22Rv1 (cell line): ENCODE data around the gene IL18R1.

Source experiments
- ZFX ChIP-seq: fragments of 450-650 bp; IDR thresholded peaks from 2 replicates; pipeline ENCODE4 v1.6.1; 2017; ENCODE audit warnings: antibody characterized with exemption, borderline replicate concordance
- TF ChIP-seq, protein P1 (sequence below): fragments of 450-650 bp; IDR thresholded peaks from 2 replicates; pipeline ENCODE4 v1.5.1; 2017; ENCODE audit warnings: mild to moderate bottlenecking

DNA sequence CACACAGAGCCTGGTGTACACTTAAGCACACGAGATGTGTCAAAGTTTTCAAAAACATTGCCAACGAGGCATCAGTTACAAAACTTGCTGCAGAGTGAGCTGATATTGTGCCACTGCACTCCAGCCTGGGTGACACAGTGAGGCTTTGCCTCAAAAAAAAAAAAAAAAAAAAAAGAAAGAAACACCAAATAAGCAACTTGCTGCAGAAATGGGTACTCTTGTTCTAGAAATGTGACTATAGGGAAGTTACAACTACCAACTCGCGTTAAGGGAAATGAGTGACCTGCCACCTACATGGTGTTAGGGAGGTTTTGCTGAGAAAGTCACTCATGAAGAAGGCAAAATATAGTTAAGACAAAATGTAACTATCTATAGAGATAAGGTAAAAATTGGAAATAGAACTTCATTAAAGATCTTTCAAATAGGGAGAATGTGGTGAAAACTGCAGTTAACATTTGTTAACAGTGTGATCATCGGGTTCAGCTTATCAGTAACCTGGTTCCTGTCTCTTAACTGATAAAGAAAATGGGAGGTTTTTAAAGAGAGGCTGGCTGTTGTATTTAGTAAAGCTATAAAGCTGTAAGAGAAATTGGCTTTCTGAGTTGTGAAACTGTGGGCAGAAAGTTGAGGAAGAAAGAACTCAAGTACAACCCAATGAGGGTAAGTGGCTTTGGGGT, 44.5 kb upstream of the IL18R1 start, which contains the start of gene IL1RL1:
- TF ChIP-seq, protein P1, sequence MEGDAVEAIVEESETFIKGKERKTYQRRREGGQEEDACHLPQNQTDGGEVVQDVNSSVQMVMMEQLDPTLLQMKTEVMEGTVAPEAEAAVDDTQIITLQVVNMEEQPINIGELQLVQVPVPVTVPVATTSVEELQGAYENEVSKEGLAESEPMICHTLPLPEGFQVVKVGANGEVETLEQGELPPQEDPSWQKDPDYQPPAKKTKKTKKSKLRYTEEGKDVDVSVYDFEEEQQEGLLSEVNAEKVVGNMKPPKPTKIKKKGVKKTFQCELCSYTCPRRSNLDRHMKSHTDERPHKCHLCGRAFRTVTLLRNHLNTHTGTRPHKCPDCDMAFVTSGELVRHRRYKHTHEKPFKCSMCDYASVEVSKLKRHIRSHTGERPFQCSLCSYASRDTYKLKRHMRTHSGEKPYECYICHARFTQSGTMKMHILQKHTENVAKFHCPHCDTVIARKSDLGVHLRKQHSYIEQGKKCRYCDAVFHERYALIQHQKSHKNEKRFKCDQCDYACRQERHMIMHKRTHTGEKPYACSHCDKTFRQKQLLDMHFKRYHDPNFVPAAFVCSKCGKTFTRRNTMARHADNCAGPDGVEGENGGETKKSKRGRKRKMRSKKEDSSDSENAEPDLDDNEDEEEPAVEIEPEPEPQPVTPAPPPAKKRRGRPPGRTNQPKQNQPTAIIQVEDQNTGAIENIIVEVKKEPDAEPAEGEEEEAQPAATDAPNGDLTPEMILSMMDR: no peak
- TF ChIP-seq ZFX: no peak
